Osteocyte (in vitro differentiated cells): ENCODE data around the gene INCA1. TPM values are rescaled to one million over a fixed set of nuclear protein-coding genes. Genes with fewer than 3 reads are reported as not detected.

Experiments
- DNase-seq: peaks from one replicate; pipeline ENCODE4 v3.0.0; 2021; ENCODE audit warnings: mixed read lengths; ENCODE audit not compliant: unreplicated experiment; ENCODE audit errors: extremely low spot score
- H3K27ac Mint-ChIP-seq: one replicate; pipeline ENCODE4 v1.8.0; 2021; ENCODE audit warnings: mild to moderate bottlenecking, mixed read lengths; ENCODE audit not compliant: unreplicated experiment
- H3K27me3 Mint-ChIP-seq: one replicate; pipeline ENCODE4 v1.8.0; 2021; ENCODE audit warnings: mixed read lengths; ENCODE audit not compliant: unreplicated experiment
- H3K36me3 Mint-ChIP-seq: one replicate; pipeline ENCODE4 v1.8.0; 2021; ENCODE audit warnings: mixed read lengths; ENCODE audit not compliant: unreplicated experiment
- H3K4me1 Mint-ChIP-seq: one replicate; pipeline ENCODE4 v1.8.0; 2021; ENCODE audit warnings: mixed read lengths; ENCODE audit not compliant: unreplicated experiment
- H3K4me3 Mint-ChIP-seq: one replicate; pipeline ENCODE4 v1.8.0; 2021; ENCODE audit warnings: mild to moderate bottlenecking, moderate library complexity, mixed read lengths; ENCODE audit not compliant: unreplicated experiment
- H3K9me3 Mint-ChIP-seq: one replicate; pipeline ENCODE4 v1.8.0; 2021; ENCODE audit warnings: mixed read lengths; ENCODE audit not compliant: unreplicated experiment
- total RNA-seq: library from RNA; stranded (reverse); gene quantifications from 2 replicates; pipeline ENCODE4 v1.2.1, GENCODE V29; 2021
- TF ChIP-seq, protein P1 (sequence below): fragments of 200-600 bp; sonication (generic); IDR thresholded peaks from 2 replicates; pipeline ENCODE4 v1.5.0; 2021; ENCODE audit warnings: antibody characterized with exemption, mild to moderate bottlenecking, moderate library complexity

The INCA1 gene
- total RNA-seq, 1 donor from 2014 or later: 1.8 TPM

DNA sequence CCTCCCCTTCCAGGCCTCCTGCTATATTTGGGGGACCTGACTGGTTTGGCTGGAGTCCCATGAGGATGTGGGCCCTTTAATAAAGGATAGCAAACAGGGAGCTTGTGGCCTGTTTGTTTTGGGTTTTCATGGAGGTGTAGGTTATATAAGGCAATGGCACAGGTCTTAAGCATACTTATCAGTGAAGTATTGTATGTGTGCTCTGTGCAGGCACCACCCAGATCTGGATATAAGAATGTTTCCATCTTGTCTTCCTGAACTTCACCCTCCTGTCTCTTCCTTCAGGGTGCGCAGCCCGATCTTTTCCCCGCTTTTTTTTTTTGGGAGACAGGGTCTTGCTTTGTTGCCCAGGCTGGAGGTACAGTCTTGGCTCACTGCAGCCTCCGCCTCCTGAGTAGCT lies 27.3 kb upstream of the INCA1 start:
- no peak for DNase-seq

DNA sequence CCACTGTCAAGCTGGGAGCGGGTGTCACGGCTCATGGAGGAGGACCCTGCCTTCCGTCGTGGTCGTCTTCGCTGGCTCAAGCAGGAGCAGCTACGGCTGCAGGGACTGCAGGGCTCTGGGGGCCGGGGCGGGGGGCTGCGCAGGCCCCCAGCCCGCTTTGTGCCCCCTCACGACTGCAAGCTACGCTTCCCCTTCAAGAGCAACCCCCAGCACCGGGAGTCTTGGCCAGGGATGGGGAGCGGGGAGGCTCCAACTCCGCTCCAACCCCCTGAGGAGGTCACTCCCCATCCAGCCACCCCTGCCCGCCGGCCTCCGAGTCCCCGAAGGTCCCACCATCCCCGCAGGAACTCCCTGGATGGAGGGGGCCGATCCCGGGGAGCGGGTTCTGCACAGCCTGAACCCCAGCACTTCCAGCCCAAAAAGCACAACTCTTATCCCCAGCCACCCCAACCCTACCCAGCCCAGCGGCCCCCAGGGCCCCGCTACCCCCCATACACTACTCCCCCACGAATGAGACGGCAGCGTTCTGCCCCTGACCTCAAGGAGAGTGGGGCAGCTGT lies 26.3 kb upstream of the INCA1 start:
- Mint-ChIP-seq H3K27ac (no peak overlapping the region), H3K4me1 (no peaks in the 10 kb centered on the region), H3K9me3 (no peaks in the 10 kb centered on the region), H3K36me3 (peaks cover 36% of the 10 kb centered on the region), H3K4me3 (no peak overlapping the region), H3K27me3 (no peaks in the 10 kb centered on the region)
- TF ChIP-seq, protein P1, sequence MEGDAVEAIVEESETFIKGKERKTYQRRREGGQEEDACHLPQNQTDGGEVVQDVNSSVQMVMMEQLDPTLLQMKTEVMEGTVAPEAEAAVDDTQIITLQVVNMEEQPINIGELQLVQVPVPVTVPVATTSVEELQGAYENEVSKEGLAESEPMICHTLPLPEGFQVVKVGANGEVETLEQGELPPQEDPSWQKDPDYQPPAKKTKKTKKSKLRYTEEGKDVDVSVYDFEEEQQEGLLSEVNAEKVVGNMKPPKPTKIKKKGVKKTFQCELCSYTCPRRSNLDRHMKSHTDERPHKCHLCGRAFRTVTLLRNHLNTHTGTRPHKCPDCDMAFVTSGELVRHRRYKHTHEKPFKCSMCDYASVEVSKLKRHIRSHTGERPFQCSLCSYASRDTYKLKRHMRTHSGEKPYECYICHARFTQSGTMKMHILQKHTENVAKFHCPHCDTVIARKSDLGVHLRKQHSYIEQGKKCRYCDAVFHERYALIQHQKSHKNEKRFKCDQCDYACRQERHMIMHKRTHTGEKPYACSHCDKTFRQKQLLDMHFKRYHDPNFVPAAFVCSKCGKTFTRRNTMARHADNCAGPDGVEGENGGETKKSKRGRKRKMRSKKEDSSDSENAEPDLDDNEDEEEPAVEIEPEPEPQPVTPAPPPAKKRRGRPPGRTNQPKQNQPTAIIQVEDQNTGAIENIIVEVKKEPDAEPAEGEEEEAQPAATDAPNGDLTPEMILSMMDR: no peak
- no peak for DNase-seq

More for the DNA sequence above, 27.3 kb upstream of the INCA1 start:
- no peak overlapping the region for H3K27ac Mint-ChIP-seq
- no peaks in the 10 kb centered on the region for H3K27me3 Mint-ChIP-seq
- TF ChIP-seq, protein P1: no peak
- no peaks in the 10 kb centered on the region for H3K4me1 Mint-ChIP-seq
- H3K4me3 Mint-ChIP-seq: no peak overlapping the region
- H3K36me3 Mint-ChIP-seq: peaks cover 30% of the 10 kb centered on the region
- H3K9me3 Mint-ChIP-seq: no peaks in the 10 kb centered on the region

DNA sequence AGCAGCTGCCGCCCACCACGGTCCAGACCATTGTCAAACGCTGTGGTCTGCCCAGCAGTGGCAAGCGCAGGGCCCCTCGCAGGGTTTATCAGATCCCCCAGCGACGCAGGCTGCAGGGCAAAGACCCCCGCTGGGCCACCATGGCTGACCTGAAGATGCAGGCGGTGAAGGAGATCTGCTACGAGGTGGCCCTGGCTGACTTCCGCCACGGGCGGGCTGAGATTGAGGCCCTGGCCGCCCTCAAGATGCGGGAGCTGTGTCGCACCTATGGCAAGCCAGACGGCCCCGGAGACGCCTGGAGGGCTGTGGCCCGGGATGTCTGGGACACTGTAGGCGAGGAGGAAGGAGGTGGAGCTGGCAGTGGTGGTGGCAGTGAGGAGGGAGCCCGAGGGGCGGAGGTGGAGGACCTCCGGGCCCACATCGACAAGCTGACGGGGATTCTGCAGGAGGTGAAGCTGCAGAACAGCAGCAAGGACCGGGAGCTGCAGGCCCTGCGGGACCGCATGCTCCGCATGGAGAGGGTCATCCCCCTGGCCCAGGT lies 24.9 kb upstream of the INCA1 start:
- TF ChIP-seq, protein P1: no peak
- Mint-ChIP-seq H3K36me3 (peaks cover 36% of the 10 kb centered on the region), H3K4me3 (no peak overlapping the region), H3K9me3 (no peaks in the 10 kb centered on the region), H3K27ac (no peak overlapping the region), H3K4me1 (no peaks in the 10 kb centered on the region), H3K27me3 (no peaks in the 10 kb centered on the region)
- no peak for DNase-seq

DNA sequence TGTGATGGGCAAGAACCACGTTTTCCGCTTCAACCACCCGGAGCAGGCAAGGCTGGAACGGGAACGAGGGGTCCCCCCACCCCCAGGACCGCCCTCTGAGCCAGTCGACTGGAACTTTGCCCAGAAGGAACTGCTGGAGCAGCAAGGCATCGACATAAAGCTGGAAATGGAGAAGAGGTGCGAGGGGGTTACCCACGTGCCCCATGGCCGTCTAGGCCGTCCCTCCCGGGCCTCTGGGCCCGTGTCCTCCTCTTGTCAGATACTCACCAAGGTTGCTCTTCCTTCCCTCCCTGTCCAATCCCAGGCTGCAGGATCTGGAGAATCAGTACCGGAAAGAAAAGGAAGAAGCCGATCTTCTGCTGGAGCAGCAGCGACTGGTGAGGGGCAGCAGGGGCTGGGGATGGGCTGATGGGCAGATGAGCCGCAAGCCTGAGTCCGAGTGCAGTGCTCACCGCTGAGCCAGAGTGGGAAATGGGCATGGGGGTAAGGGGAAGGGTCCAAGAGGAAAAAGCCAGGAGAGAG lies 23.2 kb upstream of the INCA1 start:
- Mint-ChIP-seq H3K36me3 (peaks cover 39% of the 10 kb centered on the region), H3K4me1 (no peaks in the 10 kb centered on the region), H3K27me3 (no peaks in the 10 kb centered on the region), H3K4me3 (no peak overlapping the region), H3K27ac (no peak overlapping the region), H3K9me3 (no peaks in the 10 kb centered on the region)
- no peak for DNase-seq
- TF ChIP-seq, protein P1: no peak

DNA sequence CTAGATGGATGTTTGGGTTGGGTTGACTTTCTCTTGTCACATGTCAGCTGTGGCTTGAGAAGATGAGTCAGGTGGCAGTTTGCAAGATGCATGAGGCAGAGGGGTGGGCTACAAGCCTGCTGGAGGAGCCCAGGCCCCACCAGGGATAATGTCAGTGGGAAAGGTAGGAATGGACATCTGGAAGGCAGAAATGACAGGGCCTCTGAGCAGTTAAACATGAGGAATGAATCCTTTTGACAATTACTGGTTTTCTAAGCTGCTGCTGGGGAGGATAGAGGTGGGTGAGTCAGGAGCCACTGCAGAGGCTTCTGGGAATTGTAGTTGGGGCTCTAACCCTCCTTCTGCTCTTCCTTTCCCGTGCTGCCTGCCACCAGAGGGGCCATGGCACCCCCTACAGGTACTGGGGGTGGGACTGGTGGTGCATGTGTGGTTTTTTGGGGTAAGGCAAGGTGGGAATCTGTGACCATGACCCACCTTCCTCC lies 22.2 kb upstream of the INCA1 start:
- Mint-ChIP-seq H3K27ac (no peak overlapping the region), H3K4me3 (no peak overlapping the region), H3K9me3 (no peaks in the 10 kb centered on the region), H3K4me1 (no peaks in the 10 kb centered on the region), H3K36me3 (peaks cover 41% of the 10 kb centered on the region), H3K27me3 (no peaks in the 10 kb centered on the region)
- TF ChIP-seq, protein P1: no peak
- no peak for DNase-seq
